KMS-11 (cell line): Measurements from ENCODE around the gene PRKACB.

Source experiments
- H2AFZ ChIP-seq: fragments of 200-600 bp; sonication (generic); 2 replicates; pipeline ENCODE4 v1.6.1; 2016; ENCODE audit warnings: antibody characterized with exemption, mixed run types, low read depth
- H3K27ac ChIP-seq: fragments of 200-600 bp; sonication (generic); 2 replicates; pipeline ENCODE4 v1.6.1; 2016; ENCODE audit warnings: mild to moderate bottlenecking, mixed run types
- H3K27me3 ChIP-seq: fragments of 200-600 bp; sonication (generic); 2 replicates; pipeline ENCODE4 v1.6.1; 2017; ENCODE audit warnings: mild to moderate bottlenecking, low read depth, mixed run types, moderate library complexity; ENCODE audit not compliant: insufficient read depth
- H3K36me3 ChIP-seq: fragments of 200-600 bp; sonication (generic); 2 replicates; pipeline ENCODE4 v1.6.1; 2017; ENCODE audit warnings: mild to moderate bottlenecking, mixed run types; ENCODE audit not compliant: insufficient read depth
- H3K4me1 ChIP-seq: fragments of 200-600 bp; sonication (generic); 2 replicates; pipeline ENCODE4 v1.6.1; 2016; ENCODE audit warnings: mild to moderate bottlenecking, low read depth, mixed run types; ENCODE audit not compliant: poor library complexity, severe bottlenecking
- H3K4me2 ChIP-seq: fragments of 200-600 bp; sonication (generic); 2 replicates; pipeline ENCODE4 v1.7.0; 2016; ENCODE audit warnings: mild to moderate bottlenecking, mixed run types
- H3K4me3 ChIP-seq: fragments of 200-600 bp; sonication (generic); IDR thresholded peaks from 2 replicates; pipeline ENCODE4 v1.6.1; 2017; ENCODE audit warnings: low read depth, low read length, mixed read lengths; ENCODE audit not compliant: insufficient read depth
- H3K79me2 ChIP-seq: fragments of 200-600 bp; sonication (generic); 2 replicates; pipeline ENCODE4 v1.6.1; 2016; ENCODE audit warnings: low read depth, mixed run types; ENCODE audit not compliant: insufficient read depth
- H3K9ac ChIP-seq: fragments of 200-600 bp; sonication (generic); 2 replicates; pipeline ENCODE4 v1.6.1; 2016; ENCODE audit warnings: mild to moderate bottlenecking, mixed run types
- H4K20me1 ChIP-seq: fragments of 200-600 bp; sonication (generic); 2 replicates; pipeline ENCODE4 v1.6.1; 2016; ENCODE audit warnings: mild to moderate bottlenecking, mixed run types; ENCODE audit not compliant: insufficient read depth
- TF ChIP-seq, protein P1 (sequence below): fragments of 200-600 bp; sonication (generic); conservative IDR thresholded peaks from 2 replicates; pipeline ENCODE4 v1.6.1; 2017; ENCODE audit warnings: low read depth, mild to moderate bottlenecking, antibody characterized with exemption, low read length, moderate library complexity, mixed read lengths

PRKACB gene

DNA sequence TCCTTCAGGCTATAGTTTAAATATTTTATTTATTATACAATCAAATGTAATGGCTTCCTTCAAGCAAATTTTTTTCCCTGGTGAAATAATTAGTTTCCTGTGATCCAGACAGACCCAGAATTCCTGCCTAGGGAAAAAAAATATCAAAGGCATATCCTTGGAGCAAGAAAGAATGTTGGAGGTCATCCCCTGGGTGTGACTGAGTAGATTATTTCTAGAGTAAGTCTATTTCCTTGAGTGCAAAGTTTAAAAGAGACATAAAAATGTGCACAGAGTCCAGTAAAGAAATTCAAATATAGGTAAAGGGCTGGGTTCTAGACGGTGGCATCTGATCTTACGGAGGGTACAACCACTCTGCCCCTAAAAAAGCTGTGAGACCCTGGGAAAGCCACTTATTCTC is 125.2 kb downstream of the PRKACB start:
- Histone ChIP-seq H3K4me1 (no peaks in the 10 kb centered on the region), H3K79me2 (no peaks in the 10 kb centered on the region), H4K20me1 (no peaks in the 10 kb centered on the region), H3K27ac (no peak overlapping the region), H3K9ac (no peak overlapping the region), H3K36me3 (no peaks in the 10 kb centered on the region), H2AFZ (no peak overlapping the region), H3K4me2 (no peak overlapping the region), H3K4me3 (no peak overlapping the region), H3K27me3 (no peaks in the 10 kb centered on the region)
- TF ChIP-seq, protein P1, sequence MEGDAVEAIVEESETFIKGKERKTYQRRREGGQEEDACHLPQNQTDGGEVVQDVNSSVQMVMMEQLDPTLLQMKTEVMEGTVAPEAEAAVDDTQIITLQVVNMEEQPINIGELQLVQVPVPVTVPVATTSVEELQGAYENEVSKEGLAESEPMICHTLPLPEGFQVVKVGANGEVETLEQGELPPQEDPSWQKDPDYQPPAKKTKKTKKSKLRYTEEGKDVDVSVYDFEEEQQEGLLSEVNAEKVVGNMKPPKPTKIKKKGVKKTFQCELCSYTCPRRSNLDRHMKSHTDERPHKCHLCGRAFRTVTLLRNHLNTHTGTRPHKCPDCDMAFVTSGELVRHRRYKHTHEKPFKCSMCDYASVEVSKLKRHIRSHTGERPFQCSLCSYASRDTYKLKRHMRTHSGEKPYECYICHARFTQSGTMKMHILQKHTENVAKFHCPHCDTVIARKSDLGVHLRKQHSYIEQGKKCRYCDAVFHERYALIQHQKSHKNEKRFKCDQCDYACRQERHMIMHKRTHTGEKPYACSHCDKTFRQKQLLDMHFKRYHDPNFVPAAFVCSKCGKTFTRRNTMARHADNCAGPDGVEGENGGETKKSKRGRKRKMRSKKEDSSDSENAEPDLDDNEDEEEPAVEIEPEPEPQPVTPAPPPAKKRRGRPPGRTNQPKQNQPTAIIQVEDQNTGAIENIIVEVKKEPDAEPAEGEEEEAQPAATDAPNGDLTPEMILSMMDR = no peak

DNA sequence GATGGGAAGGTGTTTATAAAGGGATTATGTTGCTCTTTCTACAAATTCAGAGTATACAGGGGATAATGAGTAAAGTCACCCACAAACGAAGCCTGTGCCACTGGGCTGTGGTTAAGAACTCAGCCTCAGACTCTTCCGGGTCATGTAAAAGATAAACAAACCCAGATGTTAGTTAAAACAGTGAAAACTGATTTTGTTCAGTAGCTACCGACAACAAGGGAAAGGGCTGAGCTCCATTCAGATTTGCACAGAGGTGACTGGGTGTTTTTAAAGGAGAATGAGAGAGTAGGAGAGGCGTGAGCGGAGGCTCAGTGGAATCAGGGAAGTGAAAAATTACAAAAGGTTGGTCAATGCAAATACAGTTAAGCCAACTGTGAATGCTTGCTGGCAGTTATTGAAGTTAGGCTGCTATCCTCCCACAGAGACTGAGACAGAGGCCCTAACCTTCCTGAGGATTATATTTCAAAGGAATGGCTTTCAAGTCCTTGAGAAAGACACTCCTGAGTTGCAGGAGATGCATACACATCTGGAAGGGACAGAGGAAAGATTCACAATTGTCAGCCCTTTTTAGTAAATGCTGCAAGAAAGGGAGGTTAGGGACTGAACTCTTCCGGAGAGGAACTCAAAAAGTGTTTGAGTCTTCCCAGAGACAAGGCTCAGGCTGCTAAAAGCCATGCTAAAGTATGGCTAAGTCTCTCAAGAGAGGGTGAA is 127.5 kb downstream of the PRKACB start:
- Histone ChIP-seq H3K4me2 (no peak overlapping the region), H3K79me2 (no peaks in the 10 kb centered on the region), H3K4me1 (no peaks in the 10 kb centered on the region), H3K36me3 (no peaks in the 10 kb centered on the region), H3K27me3 (no peaks in the 10 kb centered on the region), H3K27ac (no peak overlapping the region), H2AFZ (no peak overlapping the region), H4K20me1 (no peaks in the 10 kb centered on the region), H3K4me3 (no peak overlapping the region), H3K9ac (no peak overlapping the region)
- TF ChIP-seq, protein P1 = no peak

DNA sequence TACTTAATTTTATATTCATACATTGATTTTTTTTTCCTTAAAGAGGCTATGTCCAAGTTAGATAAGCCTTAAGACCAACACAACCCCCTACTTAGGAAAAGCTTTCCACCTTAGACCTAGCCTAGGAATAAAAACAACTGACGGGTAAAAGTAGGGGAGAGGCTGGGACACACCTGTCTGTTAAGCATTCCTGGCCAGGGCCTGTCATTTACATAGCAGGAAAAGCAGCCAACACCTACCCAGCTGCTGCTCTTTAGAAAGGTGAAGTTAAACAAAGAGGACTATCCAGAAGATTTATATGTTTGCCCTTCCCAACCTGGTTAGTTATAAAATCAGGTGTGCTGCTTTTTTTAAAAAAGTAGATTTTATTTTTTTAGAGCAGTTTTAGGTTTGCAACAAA is 128.3 kb downstream of the PRKACB start:
- H3K4me2 ChIP-seq = no peak overlapping the region
- H3K4me1 ChIP-seq = no peaks in the 10 kb centered on the region
- H3K36me3 ChIP-seq = no peaks in the 10 kb centered on the region
- no peak overlapping the region for H3K9ac ChIP-seq
- H2AFZ ChIP-seq = no peak overlapping the region
- no peaks in the 10 kb centered on the region for H3K27me3 ChIP-seq
- H3K79me2 ChIP-seq = no peaks in the 10 kb centered on the region
- H3K4me3 ChIP-seq = no peak overlapping the region
- H4K20me1 ChIP-seq = no peaks in the 10 kb centered on the region
- H3K27ac ChIP-seq = no peak overlapping the region
- TF ChIP-seq, protein P1 = no peak

DNA sequence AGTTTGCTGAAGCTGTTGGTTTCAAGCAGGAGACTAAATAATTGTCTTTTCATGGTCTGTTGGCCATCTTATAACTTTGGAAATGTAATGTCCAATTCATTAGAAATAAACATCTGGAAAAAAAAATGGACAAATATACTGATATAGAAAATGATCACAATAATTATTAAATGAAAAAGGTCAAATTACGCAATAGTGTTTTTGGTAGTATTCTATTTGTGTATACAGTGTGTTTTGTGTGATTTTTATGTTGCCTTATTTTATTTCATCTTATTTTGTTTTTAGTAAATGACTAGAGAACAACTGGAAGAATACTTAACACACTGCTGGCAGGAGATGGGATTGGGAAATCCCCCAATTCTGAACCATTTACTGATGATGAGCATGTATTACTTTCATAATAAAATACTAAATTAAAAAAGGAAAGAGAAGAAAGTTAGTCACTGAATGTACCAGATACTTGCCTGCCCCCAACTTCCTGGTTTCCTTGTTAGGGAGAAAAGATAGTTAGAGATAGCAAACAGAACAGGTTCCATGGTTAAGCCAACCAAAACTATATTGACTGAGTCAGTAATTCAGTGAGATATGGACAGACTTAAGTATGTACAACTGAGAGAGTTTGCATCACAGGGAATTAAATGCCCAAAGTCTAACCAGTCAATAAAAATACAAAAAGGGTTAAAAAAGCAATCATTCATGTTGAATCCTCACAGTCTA is 133.4 kb downstream of the PRKACB start:
- no peaks in the 10 kb centered on the region for H3K4me1 ChIP-seq
- TF ChIP-seq, protein P1 = no peak
- no peak overlapping the region for H3K27ac ChIP-seq
- no peaks in the 10 kb centered on the region for H3K36me3 ChIP-seq
- H2AFZ ChIP-seq = no peak overlapping the region
- no peaks in the 10 kb centered on the region for H3K79me2 ChIP-seq
- no peak overlapping the region for H3K4me2 ChIP-seq
- no peaks in the 10 kb centered on the region for H4K20me1 ChIP-seq
- H3K9ac ChIP-seq = no peak overlapping the region
- no peaks in the 10 kb centered on the region for H3K27me3 ChIP-seq
- no peak overlapping the region for H3K4me3 ChIP-seq
